Activated CD4-positive, alpha-beta T cell treated with anti-CD3 and anti-CD28 coated beads, Interleukin-2, amount 50 U/mL, for 1 hour (primary cell): ENCODE data around the gene CHRD.

Experiments used
- DNase-seq: peaks from one replicate; pipeline ENCODE4 v3.0.0-alpha.2; 2020

The CHRD gene

GRCh38 chr3:184347321-184348056, 32.4 kb upstream of the CHRD start:
- DNase-seq, result no peak

GRCh38 chr3:184348057-184348382, 31.8 kb upstream of the CHRD start:
- no peak for DNase-seq

GRCh38 chr3:184349563-184350470, 30.0 kb upstream of the CHRD start:
- no peak for DNase-seq

GRCh38 chr3:184350618-184351017, 29.2 kb upstream of the CHRD start:
- DNase-seq, result no peak

- no peak for DNase-seq
These were observed 28.2 kb upstream of the CHRD start for GRCh38 chr3:184351511-184352148.

- DNase-seq, result no peak
These were observed 27.6 kb upstream of the CHRD start for GRCh38 chr3:184352149-184352785.

- DNase-seq, result no peak
These were observed 26.8 kb upstream of the CHRD start for GRCh38 chr3:184352897-184353545.

GRCh38 chr3:184353546-184353941, 26.3 kb upstream of the CHRD start:
- no peak for DNase-seq

- peak; percentile 68 for DNase-seq
These were observed 25.6 kb upstream of the CHRD start for GRCh38 chr3:184354121-184354728.

GRCh38 chr3:184354754-184355153, 25.1 kb upstream of the CHRD start:
- no peak for DNase-seq

- DNase-seq, result no peak
These were observed 24.4 kb upstream of the CHRD start for GRCh38 chr3:184355261-184356040.

GRCh38 chr3:184357248-184358123, 22.4 kb upstream of the CHRD start:
- no peak for DNase-seq

- DNase-seq, result no peak
These were observed 21.6 kb upstream of the CHRD start for GRCh38 chr3:184358124-184358767.

GRCh38 chr3:184358921-184359350, 20.9 kb upstream of the CHRD start:
- DNase-seq, result no peak

- DNase-seq, result no peak
These were observed 20.2 kb upstream of the CHRD start for GRCh38 chr3:184359610-184360009.

GRCh38 chr3:184360070-184360928, 19.6 kb upstream of the CHRD start:
- no peak for DNase-seq

- DNase-seq, result no peak
These were observed 18.8 kb upstream of the CHRD start for GRCh38 chr3:184360929-184361531.

GRCh38 chr3:184361532-184361931, 18.3 kb upstream of the CHRD start, which contains the start of the genes CLCN2 and POLR2H:
Gene CLCN2 (minus strand): TSS chr3:184361605. CDS start chr3:184361479, 126 bp downstream.
Gene POLR2H (plus strand): TSS chr3:184361710. CDS start chr3:184363493, 1,783 bp downstream.
- DNase-seq, result peak; percentile 20
